A673 (cell line): ENCODE results near the gene TIAL1.

Source experiments
- CTCF ChIP-seq: fragments of 300-800, 200-600 bp; sonication (generic); conservative IDR thresholded peaks from 2 replicates; pipeline ENCODE4 v1.5.1; 2017; ENCODE audit warnings: low read depth, mild to moderate bottlenecking, antibody characterized with exemption, low read length, moderate library complexity, mixed read lengths
- EZH2 ChIP-seq: fragments of 200-600 bp; sonication (generic); IDR thresholded peaks from 2 replicates; pipeline ENCODE4 v1.6.1; 2017; ENCODE audit warnings: borderline replicate concordance, low read depth, mild to moderate bottlenecking, mixed read lengths, antibody characterized with exemption, low read length; ENCODE audit not compliant: poor library complexity, severe bottlenecking

- TF ChIP-seq CTCF (no peak), EZH2 (no peak)
These were observed 42.2 kb upstream of the TIAL1 start for GRCh38 chr10:119638982-119639381.
